IPS-NIHi7 (cell line): ENCODE results near the gene TMEFF2.
"Not testable (repeated sequence)": the region's sequence is repeated elsewhere in the genome, so short reads cannot be mapped to it uniquely, and the experiment has no call there.

Experiments used
- DNase-seq: peaks from one replicate; pipeline ENCODE4 v3.0.0; 2012; ENCODE audit warnings: mixed read lengths; ENCODE audit errors: extremely low spot score

The TMEFF2 gene

GRCh38 chr2:192130312-192130711, 64.4 kb downstream of the TMEFF2 start:
- not testable (repeated sequence) for DNase-seq

GRCh38 chr2:192128655-192129054, 66.1 kb downstream of the TMEFF2 start:
- no peak for DNase-seq

GRCh38 chr2:192127434-192127833, 67.3 kb downstream of the TMEFF2 start:
- DNase-seq, result no peak

GRCh38 chr2:192126912-192127311, 67.8 kb downstream of the TMEFF2 start:
- no peak for DNase-seq

- DNase-seq, result no peak
These were observed 68.3 kb downstream of the TMEFF2 start for GRCh38 chr2:192126426-192126825.

GRCh38 chr2:192124571-192124970, 70.2 kb downstream of the TMEFF2 start:
- no peak for DNase-seq

GRCh38 chr2:192123847-192124246, 70.9 kb downstream of the TMEFF2 start:
- no peak for DNase-seq

- no peak for DNase-seq
These were observed 71.8 kb downstream of the TMEFF2 start for GRCh38 chr2:192122946-192123345.

GRCh38 chr2:192122141-192122540, 72.6 kb downstream of the TMEFF2 start:
- DNase-seq, result no peak

GRCh38 chr2:192119536-192119935, 75.2 kb downstream of the TMEFF2 start:
- no peak for DNase-seq

GRCh38 chr2:192117705-192118104, 77.0 kb downstream of the TMEFF2 start:
- no peak for DNase-seq

GRCh38 chr2:192111536-192111935, 83.2 kb downstream of the TMEFF2 start:
- not testable (repeated sequence) for DNase-seq

GRCh38 chr2:192099742-192100141, 95.0 kb downstream of the TMEFF2 start:
- DNase-seq, result no peak

- no peak for DNase-seq
These were observed 95.8 kb downstream of the TMEFF2 start for GRCh38 chr2:192098814-192099491.

- no peak for DNase-seq
These were observed 103.3 kb downstream of the TMEFF2 start for GRCh38 chr2:192091476-192091875.

GRCh38 chr2:192090911-192091310, 103.8 kb downstream of the TMEFF2 start:
- no peak for DNase-seq

GRCh38 chr2:192087398-192087958, 107.3 kb downstream of the TMEFF2 start:
- DNase-seq, result no peak

- DNase-seq, result no peak
These were observed 112.6 kb downstream of the TMEFF2 start for GRCh38 chr2:192082121-192082520.

GRCh38 chr2:192080096-192080495, 114.6 kb downstream of the TMEFF2 start:
- not testable (repeated sequence) for DNase-seq

GRCh38 chr2:192073878-192074277, 120.9 kb downstream of the TMEFF2 start:
- DNase-seq, result no peak

- DNase-seq, result no peak
These were observed 122.0 kb downstream of the TMEFF2 start for GRCh38 chr2:192072778-192073177.

- DNase-seq, result no peak
These were observed 122.5 kb downstream of the TMEFF2 start for GRCh38 chr2:192072261-192072660.

GRCh38 chr2:192070099-192070498, 124.6 kb downstream of the TMEFF2 start:
- DNase-seq, result no peak

GRCh38 chr2:192069417-192069816, 125.3 kb downstream of the TMEFF2 start:
- DNase-seq, result no peak
